Tibial artery (tissue), 4 donors: Measurements from ENCODE around the gene CCDC85B.

ENCODE experiments used
- DNase-seq, 2 donors: peaks; one replicate each; pipeline ENCODE4 v3.0.0-alpha.2; 2019
- H3K27ac ChIP-seq, 2 donors: fragments of 200-600 bp; sonication (generic) in 1 of 2; 1 replicate in 1 of 2; 2 replicates in 1 of 2; pipeline ENCODE4 v1.5.1; 2018 to 2019; ENCODE audit warnings: mild to moderate bottlenecking in 1 of 2
- H3K27me3 ChIP-seq, 2 donors: fragments of 200-600 bp; sonication (generic) in 1 of 2; one replicate each; pipeline versions ENCODE4 v1.5.1 to v1.6.0; 2016 to 2019
- H3K36me3 ChIP-seq, 3 donors: fragments of 200-600 bp; sonication (generic) in 2 of 3; one replicate each; pipeline ENCODE4 v1.5.1; 2016 to 2019; ENCODE audit warnings: mild to moderate bottlenecking in 2 of 3
- H3K4me1 ChIP-seq, 4 donors: fragments of 200-600 bp; sonication (generic) in 2 of 4; 1 replicate in 3 of 4; 2 replicates in 1 of 4; pipeline ENCODE4 v1.5.1; 2016 to 2019
- H3K4me3 ChIP-seq, 2 donors: fragments of 200-600 bp; sonication (generic) in 1 of 2; 1 replicate in 1 of 2; 2 replicates in 1 of 2; pipeline ENCODE4 v1.5.1; 2018 to 2019; ENCODE audit warnings: mild to moderate bottlenecking in 2 of 2
- H3K9me3 ChIP-seq, 3 donors: fragments of 200-600 bp; sonication (generic) in 1 of 3; one replicate each; pipeline ENCODE4 v1.5.1; 2016 to 2019
- CTCF ChIP-seq, 2 experiments: fragments of 200-600 bp in 1 of 2; fragments of 450-650 bp in 1 of 2; IDR thresholded peaks; one replicate each; pipeline ENCODE4 v1.5.1; 2017 to 2019; ENCODE audit warnings: antibody characterized with exemption in 2 of 2, mild to moderate bottlenecking in 1 of 2, moderate library complexity in 1 of 2
- intact Hi-C: fragments of 100-400 bp; cut with DNase I; formaldehyde crosslinking; loops from one replicate; pipeline ENCODE4 v1.15.0; 2023; ENCODE audit warnings: low total_unique reads

Gene CCDC85B

GRCh38 chr11:65898656-65899355, 8.3 kb downstream of the CCDC85B start:
- Histone ChIP-seq H3K27me3 (no peaks in the 10 kb centered on the region), H3K27ac (peak overlapping the region; percentile 63 to 76), H3K36me3 (no peaks in the 10 kb centered on the region), H3K4me1 (peaks cover 0 to 21% (median 16%) of the 10 kb centered on the region in 4 donors), H3K9me3 (no peaks in the 10 kb centered on the region), H3K4me3 (peak overlapping the region; percentile 63)
- intact Hi-C loops = no loop called here
- no peak for DNase-seq
- no peak for TF ChIP-seq CTCF (IDR thresholded peaks at IDR 0.05)

- H3K9me3 ChIP-seq = no peaks in the 10 kb centered on the region
- no peak for TF ChIP-seq CTCF (IDR thresholded peaks at IDR 0.05)
- intact Hi-C loops = no loop called here
- H3K27ac ChIP-seq = peak overlapping the region; percentile 63 to 76
- peak overlapping the region; percentile 63 for H3K4me3 ChIP-seq
- DNase-seq = peak; percentile 63 to 87
- peaks cover 0 to 19% (median 15%) of the 10 kb centered on the region in 4 donors for H3K4me1 ChIP-seq
- H3K27me3 ChIP-seq = no peaks in the 10 kb centered on the region
- no peaks in the 10 kb centered on the region for H3K36me3 ChIP-seq
Measured at GRCh38 chr11:65899356-65900124, 9.1 kb downstream of the CCDC85B start.

GRCh38 chr11:65900125-65900898, 9.8 kb downstream of the CCDC85B start, which contains the start of gene FOSL1:
Gene FOSL1, minus strand, starts transcription at chr11:65900388. Its CDS starts 49 bp downstream, at chr11:65900339.
- no peak for TF ChIP-seq CTCF (IDR thresholded peaks at IDR 0.05)

GRCh38 chr11:65900899-65901180, 10.4 kb downstream of the CCDC85B start:
- H3K9me3 ChIP-seq = no peaks in the 10 kb centered on the region
- peaks cover 0 to 19% (median 15%) of the 10 kb centered on the region in 4 donors for H3K4me1 ChIP-seq
- no peak for DNase-seq
- intact Hi-C loops = no loop called here
- H3K27me3 ChIP-seq = no peaks in the 10 kb centered on the region
- no peaks in the 10 kb centered on the region for H3K36me3 ChIP-seq
- H3K27ac ChIP-seq = peak overlapping the region; percentile 63 to 76
- H3K4me3 ChIP-seq = peak overlapping the region; percentile 63
- TF ChIP-seq CTCF (IDR thresholded peaks at IDR 0.05) = no peak

More at GRCh38 chr11:65900125-65900898, 9.8 kb downstream of the CCDC85B start, which contains the start of gene FOSL1:
- intact Hi-C loops = no loop called here
- H3K27me3 ChIP-seq = no peaks in the 10 kb centered on the region
- peak within 1 kb of the TSS; percentile 63 for H3K4me3 ChIP-seq
- no peaks in the 10 kb centered on the region for H3K36me3 ChIP-seq
- H3K9me3 ChIP-seq = no peaks in the 10 kb centered on the region
- H3K4me1 ChIP-seq = peaks cover 0 to 19% (median 15%) of the 10 kb centered on the region in 4 donors
- peak within 1 kb of the TSS; percentile 63 to 76 for H3K27ac ChIP-seq
- peak; percentile 84 to 95 for DNase-seq

- H3K4me3 ChIP-seq = no peak overlapping the region
- DNase-seq = no peak
- H3K4me1 ChIP-seq = peaks cover 0 to 19% (median 15%) of the 10 kb centered on the region in 4 donors
- H3K9me3 ChIP-seq = no peaks in the 10 kb centered on the region
- TF ChIP-seq CTCF (IDR thresholded peaks at IDR 0.05) = no peak
- H3K36me3 ChIP-seq = no peaks in the 10 kb centered on the region
- no peaks in the 10 kb centered on the region for H3K27me3 ChIP-seq
- H3K27ac ChIP-seq = no peak overlapping the region
- intact Hi-C loops = no loop called here
Measured at GRCh38 chr11:65903068-65903481, 12.6 kb downstream of the CCDC85B start.
